Thyroid gland (tissue), 4 donors: ENCODE data around the gene DNER. TPM values are rescaled to one million over a fixed set of nuclear protein-coding genes. Genes with fewer than 3 reads are reported as not detected.

ENCODE experiments used
- DNase-seq, 2 donors: peaks; one replicate each; pipeline ENCODE4 v3.0.0-alpha.2; 2019
- H3K27ac ChIP-seq, 3 donors: fragments of 200-600 bp; sonication (generic); 1 replicate in 2 of 3; 2 replicates in 1 of 3; pipeline ENCODE4 v1.5.1; 2016 to 2019; ENCODE audit warnings: mild to moderate bottlenecking in 1 of 3, moderate library complexity in 1 of 3
- H3K27me3 ChIP-seq: fragments of 200-600 bp; sonication (generic); one replicate; pipeline ENCODE4 v1.5.1; 2019
- H3K36me3 ChIP-seq, 2 donors: fragments of 200-600 bp; sonication (generic); one replicate each; pipeline ENCODE4 v1.5.1; 2016 to 2019
- H3K4me1 ChIP-seq, 2 donors: fragments of 200-600 bp; sonication (generic); one replicate each; pipeline ENCODE4 v1.5.1; 2017 to 2019
- H3K4me3 ChIP-seq, 3 donors: fragments of 200-600 bp; sonication (generic); replicated peaks in 1 of 3; 1 replicate in 2 of 3; 2 replicates in 1 of 3; pipeline ENCODE4 v1.5.1; 2016; ENCODE audit warnings: mild to moderate bottlenecking in 1 of 3
- H3K9me3 ChIP-seq: fragments of 200-600 bp; sonication (generic); one replicate; pipeline ENCODE4 v1.5.1; 2017
- POLR2A ChIP-seq, 2 donors: fragments of 450-650 bp; IDR thresholded peaks; one replicate each; pipeline ENCODE4 v1.6.1; 2017; ENCODE audit warnings: antibody characterized with exemption in 2 of 2, mild to moderate bottlenecking in 2 of 2, moderate library complexity in 1 of 2
- WGBS, 2 donors: methylation state at CpG; one replicate each; pipeline ENCODE4 v1.1.5; 2017; 5-methylcytosine and 5-hydroxymethylcytosine counted together
- intact Hi-C: fragments of 100-400 bp; cut with DNase I; formaldehyde crosslinking; loops from one replicate; pipeline ENCODE4 v1.15.1; 2023
- total RNA-seq, 4 donors: library from RNA; depleted of rRNA; stranded (reverse); fragments of >200 nt; gene quantifications; one replicate each; pipeline ENCODE4 v1.2.3, GENCODE V29; 2016
- TF ChIP-seq, protein P1 (sequence below), 6 experiments: fragments of 200-600 bp in 3 of 6; fragments of 450-650 bp in 3 of 6; sonication (generic) in 3 of 6; IDR thresholded peaks; one replicate each; pipeline ENCODE4 v1.5.1; 2016 to 2019; ENCODE audit warnings: antibody characterized with exemption in 6 of 6, mild to moderate bottlenecking in 2 of 6, inconsistent platforms in 1 of 6, moderate library complexity in 1 of 6

Gene DNER
- total RNA-seq, 4 donors from 2014 or later, result 0.13 to 0.93 (median 0.42) TPM; not detected in 1

DNA sequence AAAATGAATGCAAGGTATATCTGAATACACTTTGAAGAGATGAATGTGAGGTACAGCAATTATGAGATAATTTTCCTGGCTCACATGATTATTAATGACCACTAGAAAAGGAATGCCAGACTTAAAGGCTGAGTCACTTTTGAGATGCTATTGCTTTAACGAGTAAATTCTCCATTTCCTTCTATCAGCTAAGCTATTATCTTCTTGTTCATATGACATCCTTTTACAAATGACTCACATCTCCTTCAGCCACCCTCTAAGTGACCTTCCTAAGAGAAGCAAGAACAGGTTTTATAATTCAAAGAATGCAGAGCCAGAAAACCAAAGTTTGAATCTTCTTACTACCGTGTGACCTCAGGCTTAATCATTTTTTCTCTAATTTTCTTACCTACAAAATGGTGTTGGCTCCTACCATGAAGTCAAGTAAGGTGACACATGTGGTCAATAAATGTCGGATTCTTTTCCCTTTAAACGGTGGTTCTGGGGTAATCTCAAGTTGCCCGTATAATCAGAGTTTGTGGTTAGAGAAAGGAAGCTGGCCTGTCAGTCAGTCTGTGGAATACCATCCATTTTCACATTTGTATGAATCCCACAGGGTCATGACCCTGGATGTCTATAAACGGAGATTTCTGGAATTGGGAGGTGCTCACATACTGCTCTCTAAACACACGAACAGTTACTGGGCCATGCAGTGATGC lies 259.3 kb downstream of the DNER start:
- H3K36me3 ChIP-seq, result no peaks in the 10 kb centered on the region
- H3K27me3 ChIP-seq, result no peaks in the 10 kb centered on the region
- no peaks in the 10 kb centered on the region for H3K4me1 ChIP-seq
- H3K9me3 ChIP-seq, result no peaks in the 10 kb centered on the region
- no peak for DNase-seq
- WGBS, 2 donors, result 77 to 79% methylated on average over 7 of the region's 7 CpGs
- no peak for TF ChIP-seq POLR2A (IDR thresholded peaks at IDR 0.05)
- TF ChIP-seq, protein P1, sequence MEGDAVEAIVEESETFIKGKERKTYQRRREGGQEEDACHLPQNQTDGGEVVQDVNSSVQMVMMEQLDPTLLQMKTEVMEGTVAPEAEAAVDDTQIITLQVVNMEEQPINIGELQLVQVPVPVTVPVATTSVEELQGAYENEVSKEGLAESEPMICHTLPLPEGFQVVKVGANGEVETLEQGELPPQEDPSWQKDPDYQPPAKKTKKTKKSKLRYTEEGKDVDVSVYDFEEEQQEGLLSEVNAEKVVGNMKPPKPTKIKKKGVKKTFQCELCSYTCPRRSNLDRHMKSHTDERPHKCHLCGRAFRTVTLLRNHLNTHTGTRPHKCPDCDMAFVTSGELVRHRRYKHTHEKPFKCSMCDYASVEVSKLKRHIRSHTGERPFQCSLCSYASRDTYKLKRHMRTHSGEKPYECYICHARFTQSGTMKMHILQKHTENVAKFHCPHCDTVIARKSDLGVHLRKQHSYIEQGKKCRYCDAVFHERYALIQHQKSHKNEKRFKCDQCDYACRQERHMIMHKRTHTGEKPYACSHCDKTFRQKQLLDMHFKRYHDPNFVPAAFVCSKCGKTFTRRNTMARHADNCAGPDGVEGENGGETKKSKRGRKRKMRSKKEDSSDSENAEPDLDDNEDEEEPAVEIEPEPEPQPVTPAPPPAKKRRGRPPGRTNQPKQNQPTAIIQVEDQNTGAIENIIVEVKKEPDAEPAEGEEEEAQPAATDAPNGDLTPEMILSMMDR (IDR thresholded peaks at IDR 0.05), result no peak
- intact Hi-C loops, result no loop called here
- H3K4me3 ChIP-seq, result no peak overlapping the region
- no peak overlapping the region for H3K27ac ChIP-seq

DNA sequence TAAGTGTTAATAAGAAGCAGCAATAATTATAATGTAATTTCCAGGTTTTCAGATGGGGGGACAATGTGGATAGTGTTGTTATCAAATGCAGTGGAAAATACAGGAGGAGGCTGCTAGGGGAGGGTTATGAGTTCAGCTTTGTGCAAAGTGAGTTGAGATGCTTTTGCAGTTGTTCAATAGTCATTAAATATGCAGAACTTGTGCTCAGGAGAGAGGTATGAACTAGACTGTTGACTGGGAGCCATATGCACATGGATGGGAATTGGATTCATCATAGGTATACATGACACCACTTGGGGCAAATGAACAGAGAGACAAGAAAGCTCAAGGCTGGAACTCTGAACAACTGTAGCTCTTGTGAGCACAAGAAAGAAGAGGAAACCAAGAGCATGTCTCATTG lies 261.1 kb downstream of the DNER start:
- H3K27me3 ChIP-seq, result no peaks in the 10 kb centered on the region
- no peak for TF ChIP-seq POLR2A (IDR thresholded peaks at IDR 0.05)
- TF ChIP-seq, protein P1 (IDR thresholded peaks at IDR 0.05), result no peak
- intact Hi-C loops, result no loop called here
- no peaks in the 10 kb centered on the region for H3K36me3 ChIP-seq
- no peak overlapping the region for H3K27ac ChIP-seq
- no peak for DNase-seq
- H3K4me1 ChIP-seq, result no peaks in the 10 kb centered on the region
- H3K9me3 ChIP-seq, result no peaks in the 10 kb centered on the region
- no peak overlapping the region for H3K4me3 ChIP-seq

DNA sequence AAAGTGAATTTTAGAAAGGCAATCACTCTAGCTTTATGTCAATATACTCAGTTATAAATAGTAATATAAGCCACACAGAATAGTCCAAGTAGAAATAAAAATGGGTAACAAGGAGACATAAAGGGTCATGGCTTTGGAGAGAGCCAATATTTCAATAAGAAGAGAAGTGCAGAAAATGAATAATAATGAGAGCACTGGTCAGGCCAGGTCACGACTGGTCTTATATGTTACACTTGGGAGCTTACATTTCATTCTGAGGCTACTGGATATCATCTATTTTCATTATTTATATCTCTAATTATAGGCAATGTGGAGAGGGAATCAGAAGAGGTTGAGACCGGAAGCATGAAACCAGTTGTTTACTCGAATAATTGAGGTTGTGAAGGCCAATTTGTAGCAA lies 262.5 kb downstream of the DNER start:
- Histone ChIP-seq H3K4me3 (no peak overlapping the region), H3K9me3 (no peaks in the 10 kb centered on the region), H3K36me3 (no peaks in the 10 kb centered on the region), H3K27ac (no peak overlapping the region), H3K27me3 (no peaks in the 10 kb centered on the region), H3K4me1 (no peaks in the 10 kb centered on the region)
- TF ChIP-seq, protein P1 (IDR thresholded peaks at IDR 0.05), result no peak
- TF ChIP-seq POLR2A (IDR thresholded peaks at IDR 0.05), result no peak
- 88 to 92% methylated on average over 3 of the region's 3 CpGs for WGBS, 2 donors
- DNase-seq, result no peak
- intact Hi-C loops, result no loop called here

DNA sequence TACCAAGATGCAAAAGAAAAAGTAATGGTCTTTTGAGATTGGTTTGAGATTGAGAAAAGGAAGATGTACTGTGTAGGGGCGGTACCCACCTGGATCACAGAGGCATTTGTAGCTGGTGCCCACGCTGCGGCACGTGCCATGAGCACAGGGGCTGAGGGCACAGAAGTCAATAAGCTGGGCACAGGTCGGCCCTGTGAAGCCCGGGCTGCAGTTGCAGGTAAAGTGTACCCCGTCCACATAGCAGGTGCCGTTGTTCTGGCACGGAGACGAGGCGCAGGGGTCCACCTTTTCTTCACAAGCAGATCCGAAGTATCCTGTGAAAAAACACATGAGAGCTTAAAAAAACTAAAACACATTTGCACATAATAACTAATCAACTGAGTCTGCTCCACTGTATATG lies 267.1 kb downstream of the DNER start:
- H3K9me3 ChIP-seq, result no peaks in the 10 kb centered on the region
- H3K4me1 ChIP-seq, result no peaks in the 10 kb centered on the region
- H3K4me3 ChIP-seq, result no peak overlapping the region
- DNase-seq, result no peak
- H3K27ac ChIP-seq, result no peak overlapping the region
- 93 to 94% methylated on average over 12 of the region's 12 CpGs for WGBS, 2 donors
- intact Hi-C loops, result no loop called here
- H3K27me3 ChIP-seq, result no peaks in the 10 kb centered on the region
- H3K36me3 ChIP-seq, result no peaks in the 10 kb centered on the region
- TF ChIP-seq, protein P1 (IDR thresholded peaks at IDR 0.05), result no peak
- no peak for TF ChIP-seq POLR2A (IDR thresholded peaks at IDR 0.05)

DNA sequence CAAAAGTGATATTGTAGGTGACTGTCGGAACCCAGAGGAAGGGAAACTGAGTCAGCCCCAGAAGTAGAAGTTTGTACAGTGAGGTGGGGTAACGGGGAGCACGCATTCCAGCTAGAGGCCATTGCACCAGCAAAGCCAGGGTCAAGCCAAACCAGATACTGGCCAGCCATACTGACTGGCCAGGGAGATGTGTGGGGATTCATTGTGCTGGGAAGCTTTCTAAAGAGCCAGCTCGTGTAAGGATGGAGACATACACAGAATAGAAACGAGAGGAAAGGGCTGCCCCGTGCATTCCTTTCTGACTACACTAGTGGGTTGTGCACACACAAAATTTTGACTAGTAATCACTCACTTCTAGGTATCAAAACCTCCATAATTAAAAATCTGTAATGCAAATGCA lies 268.0 kb downstream of the DNER start:
- Histone ChIP-seq H3K4me3 (no peak overlapping the region), H3K27me3 (no peaks in the 10 kb centered on the region), H3K4me1 (no peaks in the 10 kb centered on the region), H3K9me3 (no peaks in the 10 kb centered on the region), H3K36me3 (no peaks in the 10 kb centered on the region), H3K27ac (peak overlapping the region in 2 of 3 donors; percentile 47 to 60)
- intact Hi-C loops, result no loop called here
- no peak for TF ChIP-seq POLR2A (IDR thresholded peaks at IDR 0.05)
- TF ChIP-seq, protein P1 (IDR thresholded peaks at IDR 0.05), result no peak
- 76 to 81% methylated on average over 6 of the region's 6 CpGs for WGBS, 2 donors
- DNase-seq, result no peak
